Measurements from ENCODE around the gene ISX. TPM values are rescaled to one million over a fixed set of nuclear protein-coding genes. Genes with fewer than 3 reads are reported as not detected.

Gene ISX
- polyA plus RNA-seq, 2 of the 4 experiments (the other 2 are of a cell fraction) = not detected

GRCh38 chr22:35116269-35116668 is 50.3 kb downstream of the ISX start:
- ATAC-seq (no peak), FAIRE-seq (no peak), DNase-seq (ENCODE audit: low read depth in 1 of 2, low spot score in 1 of 2) (no peak)
- TF ChIP-seq NFE2L2 (conservative IDR thresholded peaks at IDR 0.05; ENCODE audit: low read length) (no peak), MAX (IDR thresholded peaks at IDR 0.05) (no peak), USF2 (IDR thresholded peaks at IDR 0.05) (no peak), HEYL (CRISPR knock-in tag; IDR thresholded peaks at IDR 0.05) (no peak), HOXB13 (CRISPR knock-in tag; IDR thresholded peaks at IDR 0.05; ENCODE audit: low read depth) (no peak), RFX5 (IDR thresholded peaks at IDR 0.05) (no peak), EHF (CRISPR knock-in tag; IDR thresholded peaks at IDR 0.05) (no peak), ZSCAN20 (CRISPR knock-in tag; IDR thresholded peaks at IDR 0.05) (no peak), HMGXB4 (CRISPR knock-in tag; IDR thresholded peaks at IDR 0.05; ENCODE audit: borderline replicate concordance) (no peak), EHMT2 (IDR thresholded peaks at IDR 0.05; ENCODE audit: low read depth) (no peak), BCL3 (IDR thresholded peaks at IDR 0.05) (no peak), CHD2 (IDR thresholded peaks at IDR 0.05; ENCODE audit: low read length, partially characterized antibody) (no peak)
- WGBS (ENCODE audit: missing lambda C conversion rate) = 42% methylated on average over 7 of the region's 7 CpGs
- CTCF ChIA-PET = interaction anchor here (1.5 kb wide), 2 partner anchors 13 to 34 kb away, joined by 3 to 6 read pairs; no protein-coding TSS in a partner anchor
- H3K4me3 ChIP-seq = no peak overlapping the region
- no peaks in the 10 kb centered on the region for H3K4me1 ChIP-seq
- H3K9me3 ChIP-seq = no peaks in the 10 kb centered on the region
- no peak overlapping the region for H3K27ac ChIP-seq
- no peak overlapping the region for H3K4me2 ChIP-seq
- POLR2A ChIA-PET = no interaction called here

- Histone ChIP-seq H3K9me3 (no peaks in the 10 kb centered on the region), H3K4me3 (no peak overlapping the region), H3K4me1 (no peaks in the 10 kb centered on the region), H3K27ac (no peak overlapping the region), H3K4me2 (no peak overlapping the region)
- no peak for ATAC-seq
- no peak for TF ChIP-seq ELK1 (IDR thresholded peaks at IDR 0.05; ENCODE audit: low read depth, low read length)
- no peak for TF ChIP-seq GATA3 (IDR thresholded peaks at IDR 0.05; ENCODE audit: borderline replicate concordance)
- TF ChIP-seq FOSB (CRISPR knock-in tag; IDR thresholded peaks at IDR 0.05) = no peak
- TF ChIP-seq JUN (IDR thresholded peaks at IDR 0.05) = no peak
- TF ChIP-seq CBX8 (IDR thresholded peaks at IDR 0.05) = no peak
- CTCF ChIA-PET = interaction anchor here (1.5 to 1.9 kb wide), 3 partner anchors 8 to 34 kb away, joined by 3 to 6 read pairs (median 4); no protein-coding TSS in a partner anchor
- DNase-seq (ENCODE audit: low read depth in 1 of 2, low spot score in 1 of 2) = no peak
- POLR2A ChIA-PET = no interaction called here
- 52% methylated on average over 5 of the region's 9 CpGs for WGBS (ENCODE audit: missing lambda C conversion rate)
- no peak for FAIRE-seq
Observed at GRCh38 chr22:35116817-35117216, 50.9 kb downstream of the ISX start.

- Histone ChIP-seq H3K4me1 (no peaks in the 10 kb centered on the region), H3K9me3 (no peaks in the 10 kb centered on the region), H3K27ac (no peak overlapping the region), H3K4me3 (no peak overlapping the region), H3K4me2 (no peak overlapping the region)
- ChIA-PET CTCF (interaction anchor here (0.6 to 1.2 kb wide), 2 partner anchors 31 to 36 kb away, joined by 3 read pairs; no protein-coding TSS in a partner anchor), POLR2A (no interaction called here)
- TF ChIP-seq REST (IDR thresholded peaks at IDR 0.05) (no peak), JUN (IDR thresholded peaks at IDR 0.05) (no peak), PHF8 (IDR thresholded peaks at IDR 0.05; ENCODE audit: borderline replicate concordance, low read depth) (no peak), RNF2 (IDR thresholded peaks at IDR 0.05; ENCODE audit: borderline replicate concordance, low read depth) (no peak), JUNB (IDR thresholded peaks at IDR 0.05) (no peak), ZC3H11A (IDR thresholded peaks at IDR 0.05) (no peak), RARB (CRISPR knock-in tag; IDR thresholded peaks at IDR 0.05) (no peak)
- FAIRE-seq (no peak), ATAC-seq (no peak), DNase-seq (ENCODE audit: low read depth in 1 of 2, low spot score in 1 of 2) (no peak)
Observed at GRCh38 chr22:35119494-35119893, 53.5 kb downstream of the ISX start.
